Activated CD4-positive, alpha-beta T cell treated with anti-CD3 and anti-CD28 coated beads, Interleukin-10, Interleukin-2, amounts not matched to agents 100 ng/mL and 50 ng/mL, durations not matched to agents 16 hours and 8 hours (primary cell): ENCODE measurements around the gene PRR14L.
A peak's percentile ranks its signal among the peaks of the same experiment; 100 is the strongest.

Experiments used
- DNase-seq: peaks from one replicate; pipeline ENCODE4 v3.0.0-alpha.2; 2020

Gene PRR14L

DNA sequence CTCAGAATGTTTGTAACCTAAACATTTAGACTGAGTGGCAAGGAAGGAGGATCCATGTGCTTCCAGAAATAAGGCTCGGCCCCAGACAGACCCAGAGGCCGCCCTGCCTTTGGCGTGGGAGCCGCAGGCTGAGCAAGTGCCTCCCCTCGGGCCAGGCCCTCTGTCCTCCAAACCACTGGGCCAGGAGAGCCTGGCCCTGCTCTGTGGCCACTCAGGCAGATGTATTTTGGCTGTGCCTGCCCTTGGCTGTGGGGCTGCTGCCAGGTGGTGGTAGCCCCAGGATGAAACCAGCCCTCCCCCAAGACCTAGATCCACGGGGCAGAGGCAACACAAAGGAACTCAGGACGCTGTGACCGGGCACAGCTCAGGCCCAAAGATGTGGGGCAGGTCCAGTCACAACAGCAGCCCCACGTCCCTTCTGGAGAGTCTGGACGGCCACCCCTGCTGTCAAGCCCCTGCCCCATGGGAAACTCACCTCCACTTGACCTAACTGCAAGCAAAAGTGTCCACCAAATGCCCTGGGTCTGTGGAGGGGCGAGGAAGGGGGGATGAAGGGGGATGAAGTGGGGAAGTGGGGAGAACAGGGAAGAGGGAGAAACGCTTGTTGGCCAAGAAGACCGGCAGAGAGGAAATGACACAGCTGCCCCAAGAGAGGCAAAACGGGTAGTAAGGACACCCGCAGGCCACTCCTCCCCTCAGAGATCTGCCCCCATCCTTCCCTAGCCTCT, 111.9 kb downstream of the PRR14L start:
- DNase-seq: peak; percentile 40

DNA sequence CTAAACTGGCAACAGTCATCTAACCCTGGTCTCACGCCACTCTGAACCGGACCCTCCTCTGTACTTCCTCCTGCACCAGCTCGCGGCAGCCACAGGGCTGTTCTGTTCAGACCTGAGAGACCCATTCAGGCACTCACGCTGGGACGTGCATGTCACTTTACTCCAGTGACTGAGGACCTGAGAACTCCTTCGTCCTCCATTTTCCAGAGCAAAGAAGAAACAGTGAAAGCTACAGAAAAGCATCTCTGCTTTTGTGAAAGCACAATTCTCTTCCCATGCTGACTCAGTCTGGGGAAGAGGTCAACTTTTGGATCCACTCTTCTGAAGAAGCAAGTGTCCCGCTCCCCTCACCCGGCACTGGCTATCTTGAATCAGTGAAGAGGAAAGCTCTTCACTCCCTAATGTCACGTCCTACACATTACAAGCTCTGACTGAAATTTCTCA, 112.5 kb downstream of the PRR14L start:
- no peak for DNase-seq

DNA sequence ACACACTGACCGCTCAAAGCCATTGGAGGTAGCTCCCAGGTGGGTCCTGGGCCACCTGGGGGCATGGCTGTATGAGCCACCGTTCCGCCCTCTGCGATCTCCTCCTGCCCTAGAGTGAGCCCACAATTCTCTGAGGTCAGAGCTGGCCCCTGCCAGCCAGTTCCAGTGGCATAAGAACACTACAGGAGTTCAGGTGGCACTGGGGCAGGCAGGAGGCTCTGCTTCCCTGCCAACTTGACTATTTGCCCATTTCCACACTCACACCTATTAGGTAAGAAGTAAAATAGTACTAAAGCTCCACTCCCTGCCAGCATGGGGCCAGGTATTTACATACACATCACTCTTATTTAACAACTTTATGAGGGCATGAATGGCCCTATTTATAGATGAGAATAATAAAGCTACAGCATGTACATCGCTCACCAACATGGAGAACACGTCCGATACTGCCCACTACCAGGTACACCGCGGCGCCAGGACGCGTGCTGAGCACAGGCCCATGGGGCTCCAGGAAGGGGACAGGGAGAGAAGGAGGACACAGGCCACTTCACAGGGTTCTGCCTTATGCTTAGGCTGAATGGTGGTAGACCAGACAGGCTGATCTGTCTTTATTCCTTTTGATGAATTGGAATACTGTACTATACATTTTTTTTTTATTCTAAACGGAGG, 114.2 kb downstream of the PRR14L start:
- DNase-seq: no peak

DNA sequence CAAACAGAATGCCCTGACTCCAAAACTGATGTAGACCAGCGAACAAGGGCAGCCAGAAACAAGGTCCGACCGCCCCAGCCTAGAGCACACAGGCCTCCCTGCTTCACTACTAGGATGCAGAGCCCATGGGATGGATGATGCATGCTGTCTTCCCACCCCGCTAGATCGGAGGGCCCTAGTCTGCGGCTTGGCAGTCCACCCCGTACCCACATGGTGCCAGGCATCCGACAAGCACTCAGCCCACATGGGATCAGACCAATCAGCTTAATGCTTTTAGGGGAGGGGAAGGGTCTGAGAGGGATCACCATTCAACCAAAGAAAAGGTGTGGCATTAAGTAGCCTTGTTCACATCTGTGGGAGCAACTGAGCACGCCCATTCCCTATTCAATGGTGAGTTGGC, 118.5 kb downstream of the PRR14L start:
- no peak for DNase-seq
